H1 (cell line): Measurements from ENCODE around the gene TMED8. TPM values are rescaled to one million over a fixed set of nuclear protein-coding genes. Genes with fewer than 3 reads are reported as not detected.

Source experiments
- CTCF ChIA-PET: fragments of 300-600 bp; sonication (Branson Sonifier 250); formaldehyde crosslinking; loops from one replicate; lab custom pipeline; 2021; ENCODE audit not compliant: partially characterized antibody; lab: Charles Lee
- POLR2A ChIA-PET: fragments of 300-600 bp; sonication (Branson Sonifier 250); formaldehyde crosslinking; loops from one replicate; lab custom pipeline; 2021; ENCODE audit warnings: inconsistent platforms; ENCODE audit not compliant: partially characterized antibody; lab: Charles Lee
- DNase-seq, 2 experiments: peaks; one replicate each; pipeline versions ENCODE4 v3.0.0 to v3.0.0-alpha.2; 2010 to 2022; ENCODE audit warnings: low spot score in 2 of 2, low read depth in 1 of 2, mixed read lengths in 1 of 2
- FAIRE-seq: peaks from 2 replicates; lab custom pipeline; 2011; peaks lifted over from hg19 to GRCh38; lab: Jason Lieb, UNC
- H2AFZ ChIP-seq: 2 replicates; pipeline ENCODE4 v1.8.1; 2012; ENCODE audit warnings: low read length, inconsistent platforms
- H2AK5ac ChIP-seq: 2 replicates; pipeline ENCODE4 v1.6.1; 2013; ENCODE audit warnings: low read depth, low read length
- H2BK120ac ChIP-seq: replicated peaks from 2 replicates; pipeline ENCODE3; 2013; ENCODE audit warnings: low read depth, low read length, inconsistent platforms
- H2BK12ac ChIP-seq: 2 replicates; pipeline ENCODE4 v1.6.1; 2013; ENCODE audit warnings: low read depth, low read length
- H2BK15ac ChIP-seq: 2 replicates; pipeline ENCODE4 v1.6.1; 2013; ENCODE audit warnings: low read length
- H2BK20ac ChIP-seq: 2 replicates; pipeline ENCODE4 v1.6.1; 2013; ENCODE audit warnings: low read length
- H2BK5ac ChIP-seq: 2 replicates; pipeline ENCODE4 v1.6.1; 2013; ENCODE audit warnings: low read depth, low read length
- H3K14ac ChIP-seq: 2 replicates; pipeline ENCODE4 v1.6.1; 2013; ENCODE audit warnings: inconsistent platforms; ENCODE audit not compliant: insufficient read length
- H3K18ac ChIP-seq: 2 replicates; pipeline ENCODE4 v1.6.1; 2013; ENCODE audit warnings: low read length; ENCODE audit errors: extremely low read depth
- H3K23ac ChIP-seq: 2 replicates; pipeline ENCODE4 v1.6.1; 2013; ENCODE audit warnings: inconsistent platforms; ENCODE audit not compliant: insufficient read length
- H3K23me2 ChIP-seq: 2 replicates; pipeline ENCODE4 v1.6.1; 2013; ENCODE audit warnings: low read depth, low read length
- H3K27ac ChIP-seq: 2 replicates; pipeline ENCODE4 v1.6.1; 2011; ENCODE audit warnings: low read depth, low read length, inconsistent platforms
- H3K27me3 ChIP-seq, 4 experiments: replicated peaks in 1 of 4; 1 replicate in 1 of 4; 2 replicates in 3 of 4; pipeline versions ENCODE4 v1.6.1 to v1.8.1; 2011 to 2013; ENCODE audit warnings: low read length in 3 of 4, mild to moderate bottlenecking in 3 of 4, inconsistent platforms in 2 of 4, mixed read lengths in 2 of 4, moderate library complexity in 1 of 4; ENCODE audit not compliant: control insufficient read depth in 3 of 4, insufficient read depth in 3 of 4; ENCODE audit errors: extremely low read depth in 1 of 4
- H3K36me3 ChIP-seq, 4 experiments: 2 replicates each; pipeline versions ENCODE4 v1.6.1 to v1.8.1; 2011 to 2013; ENCODE audit warnings: mild to moderate bottlenecking in 4 of 4, low read length in 3 of 4, moderate library complexity in 2 of 4, control low read depth in 1 of 4, inconsistent platforms in 1 of 4; ENCODE audit not compliant: insufficient read depth in 4 of 4, control insufficient read depth in 2 of 4
- H3K4ac ChIP-seq: replicated peaks from 2 replicates; pipeline ENCODE3; 2013; ENCODE audit warnings: low read length, low read depth, mixed read lengths, inconsistent platforms; ENCODE audit not compliant: insufficient read length
- H3K4me1 ChIP-seq, 4 experiments: replicated peaks in 1 of 4; 1 replicate in 1 of 4; 2 replicates in 3 of 4; pipeline versions ENCODE4 v1.6.1 to v1.8.1; 2011 to 2013; ENCODE audit warnings: low read length in 3 of 4, inconsistent platforms in 2 of 4, mixed read lengths in 1 of 4; ENCODE audit not compliant: insufficient read depth in 4 of 4, control insufficient read depth in 3 of 4
- H3K4me2 ChIP-seq, 2 experiments: 2 replicates each; pipeline versions ENCODE4 v1.6.1 to v1.8.1; 2011 to 2013; ENCODE audit warnings: low read depth in 2 of 2, low read length in 2 of 2, control low read depth in 1 of 2, inconsistent platforms in 1 of 2, mild to moderate bottlenecking in 1 of 2; ENCODE audit not compliant: insufficient read depth in 1 of 2
- H3K4me3 ChIP-seq, 4 experiments: fragments of 200-600, 300-600 bp in 1 of 4; sonication (generic), shearing (Covaris generic), sonication (Bioruptor Twin) in 1 of 4; 2 replicates each; pipeline versions ENCODE4 v1.5.1 to v1.8.1; 2011 to 2016; ENCODE audit warnings: low read length in 4 of 4, low read depth in 3 of 4, control low read depth in 2 of 4, inconsistent platforms in 2 of 4, mild to moderate bottlenecking in 2 of 4, mixed read lengths in 1 of 4, moderate library complexity in 1 of 4; ENCODE audit not compliant: insufficient read depth in 2 of 4; ENCODE audit errors: extremely low read depth in 1 of 4
- H3K56ac ChIP-seq: replicated peaks from 2 replicates; pipeline ENCODE3; 2013; ENCODE audit warnings: low read depth, mild to moderate bottlenecking, mixed read lengths, low read length, inconsistent platforms; ENCODE audit not compliant: insufficient read length
- H3K79me1 ChIP-seq: 2 replicates; pipeline ENCODE4 v1.6.1; 2013; ENCODE audit warnings: low read depth, low read length, control low read depth
- H3K79me2 ChIP-seq, 2 experiments: 2 replicates each; pipeline versions ENCODE4 v1.6.1 to v1.8.1; 2012 to 2013; ENCODE audit warnings: low read length in 2 of 2, mild to moderate bottlenecking in 2 of 2, inconsistent platforms in 1 of 2; ENCODE audit not compliant: insufficient read depth in 2 of 2, control insufficient read depth in 1 of 2
- H3K9ac ChIP-seq, 4 experiments: replicated peaks in 1 of 4; 1 replicate in 1 of 4; 2 replicates in 3 of 4; pipeline versions ENCODE4 v1.6.1 to v1.8.1; 2011 to 2013; ENCODE audit warnings: low read depth in 3 of 4, low read length in 3 of 4, control low read depth in 2 of 4, mild to moderate bottlenecking in 2 of 4, moderate library complexity in 2 of 4, inconsistent platforms in 1 of 4; ENCODE audit errors: extremely low read depth in 1 of 4
- H3K9me3 ChIP-seq, 2 experiments: 2 replicates each; pipeline versions ENCODE4 v1.6.1 to v1.8.1; 2012 to 2013; ENCODE audit warnings: mild to moderate bottlenecking in 2 of 2, moderate library complexity in 2 of 2, control low read depth in 1 of 2, inconsistent platforms in 1 of 2, low read depth in 1 of 2, low read length in 1 of 2, mixed read lengths in 1 of 2; ENCODE audit not compliant: insufficient read depth in 2 of 2
- H4K20me1 ChIP-seq, 2 experiments: replicated peaks in 1 of 2; 2 replicates each; pipeline versions ENCODE3 to v1.8.1; 2011 to 2013; ENCODE audit warnings: inconsistent platforms in 2 of 2, low read length in 2 of 2, mild to moderate bottlenecking in 1 of 2; ENCODE audit not compliant: insufficient read depth in 2 of 2, control insufficient read depth in 1 of 2
- H4K5ac ChIP-seq: 2 replicates; pipeline ENCODE4 v1.6.1; 2013; ENCODE audit warnings: low read length, low read depth, mixed read lengths, inconsistent platforms; ENCODE audit not compliant: insufficient read length
- H4K8ac ChIP-seq: 2 replicates; pipeline ENCODE4 v1.8.0; 2013; ENCODE audit warnings: mild to moderate bottlenecking, moderate library complexity, low read length, inconsistent platforms; ENCODE audit not compliant: insufficient read depth; ENCODE audit errors: extremely low read depth
- H4K91ac ChIP-seq: replicated peaks from 2 replicates; pipeline ENCODE3; 2013; ENCODE audit warnings: low read length, mixed read lengths, inconsistent platforms; ENCODE audit not compliant: insufficient read length
- CEBPB ChIP-seq: IDR thresholded peaks from 2 replicates; pipeline ENCODE4 v1.6.1; 2012; ENCODE audit warnings: low read depth, low read length
- CTBP2 ChIP-seq: IDR thresholded peaks from 2 replicates; pipeline ENCODE4 v1.7.0; 2011; ENCODE audit warnings: borderline replicate concordance, mild to moderate bottlenecking, moderate library complexity, mixed read lengths, low read length; ENCODE audit not compliant: insufficient read depth, insufficient read length
- EGR1 ChIP-seq: IDR thresholded peaks from 2 replicates; pipeline ENCODE4 v1.6.1; 2011; ENCODE audit warnings: low read depth, low read length, borderline replicate concordance
- FOSL1 ChIP-seq: IDR thresholded peaks from 2 replicates; pipeline ENCODE4 v1.6.1; 2011; ENCODE audit warnings: mild to moderate bottlenecking, low read depth, low read length, moderate library complexity; ENCODE audit not compliant: insufficient read depth
- JUND ChIP-seq: IDR thresholded peaks from 2 replicates; pipeline ENCODE4 v1.6.1; 2011; ENCODE audit warnings: mild to moderate bottlenecking, improper control_type of control experiment, low read length
- KDM4A ChIP-seq: IDR thresholded peaks from one replicate; pipeline ENCODE4 v1.7.1; 2012; ENCODE audit warnings: low read depth, mild to moderate bottlenecking, moderate library complexity, low read length, inconsistent platforms; ENCODE audit not compliant: severe bottlenecking
- NANOG ChIP-seq: IDR thresholded peaks from 2 replicates; pipeline ENCODE4 v1.6.1; 2011; ENCODE audit warnings: low read length, low read depth, mild to moderate bottlenecking, inconsistent platforms; ENCODE audit not compliant: insufficient read depth, poor library complexity, severe bottlenecking
- RBBP5 ChIP-seq: IDR thresholded peaks from 2 replicates; pipeline ENCODE4 v1.7.1; 2012; ENCODE audit warnings: low read depth, mild to moderate bottlenecking, inconsistent platforms, low read length, moderate library complexity, borderline replicate concordance
- SAP30 ChIP-seq: fragments of 300-600 bp; sonication (generic); IDR thresholded peaks from 2 replicates; pipeline ENCODE4 v1.7.1; 2012; ENCODE audit warnings: low read length, moderate library complexity, mild to moderate bottlenecking, inconsistent platforms; ENCODE audit not compliant: insufficient read depth, insufficient replicate concordance
- SP1 ChIP-seq: IDR thresholded peaks from 2 replicates; pipeline ENCODE4 v1.6.1; 2011; ENCODE audit warnings: low read depth, low read length
- TAF1 ChIP-seq: IDR thresholded peaks from 2 replicates; pipeline ENCODE4 v1.6.1; 2011; ENCODE audit warnings: mild to moderate bottlenecking, low read depth, low read length
- TBP ChIP-seq: IDR thresholded peaks from 2 replicates; pipeline ENCODE4 v1.6.1; 2011; ENCODE audit warnings: low read depth, low read length, improper control_type of control experiment
- TCF12 ChIP-seq: IDR thresholded peaks from 2 replicates; pipeline ENCODE4 v1.6.1; 2011; ENCODE audit warnings: low read depth, mild to moderate bottlenecking, low read length
- WGBS, 2 experiments: shearing (Covaris generic) in 1 of 2; methylation state at CpG; one replicate each; pipeline versions ENCODE4 v1.1.6 to v1.1.7; 2013 to 2015; ENCODE audit warnings: low lambda C conversion rate in 2 of 2, mixed read lengths in 2 of 2, inconsistent platforms in 1 of 2, low coverage in 1 of 2, missing lambda C conversion rate in 1 of 2; ENCODE audit not compliant: insufficient replicate concordance in 2 of 2, insufficient coverage in 1 of 2, insufficient read length in 1 of 2; ENCODE audit errors: extremely low coverage in 1 of 2, missing lambda C conversion rate in 1 of 2; 5-methylcytosine and 5-hydroxymethylcytosine counted together
- polyA plus RNA-seq, 7 experiments: library from polyadenylated mRNA; depleted of rRNA in 3 of 7; stranded (reverse) in 5 of 7; unstranded in 2 of 7; fragments of >200 nt in 5 of 7; fragments of 200-250 nt in 2 of 7; gene quantifications; 1 replicate in 5 of 7; 2 replicates in 1 of 7; 4 replicates in 1 of 7; pipeline versions ENCODE4 v1.2.1 to v1.2.3, GENCODE V29; 2011 to 2013; ENCODE audit warnings: missing spikeins in 2 of 7, mixed read lengths in 2 of 7
- total RNA-seq: library from RNA; stranded (reverse); fragmentation: NEBNext Ultra II Directional; extraction: Animal tissue kit (Norgen Biotek cat#: 25700); gene quantifications from 2 replicates; pipeline ENCODE4 v1.2.1, GENCODE V29; 2021
- TF ChIP-seq, protein P1 (sequence below): IDR thresholded peaks from 2 replicates; pipeline ENCODE4 v1.6.1; 2012; ENCODE audit warnings: inconsistent platforms

Gene TMED8
- total and polyA plus RNA-seq, 2 of the 8 experiments (the other 6 are each of a cell fraction or from before 2014, with no cell fraction given), result 5.5 to 13.4 TPM

- no peak overlapping the region for H2AFZ ChIP-seq
- peaks cover 0 to 9% (median 3%) of the 10 kb centered on the region in 4 experiments; a peak in 3 of 8 replicates for H3K36me3 ChIP-seq
- no peak overlapping the region for H2AK5ac ChIP-seq
- 56% methylated on average over 10 of the region's 10 CpGs; no CpG with 5 or more reads in 1 of the 2 experiments for WGBS, 2 experiments
- H3K56ac ChIP-seq, result no peak overlapping the region
- no peak overlapping the region for H3K18ac ChIP-seq
- H3K4me3 ChIP-seq, result no peak overlapping the region
- H3K79me1 ChIP-seq, result no peaks in the 10 kb centered on the region; the same call in 1 of the 2 replicates
- no peak overlapping the region for H3K14ac ChIP-seq
- no peak overlapping the region for H3K4me2 ChIP-seq
- H3K79me2 ChIP-seq, result no peaks in the 10 kb centered on the region
- H3K9ac ChIP-seq, result no peak overlapping the region
- H4K91ac ChIP-seq, result no peak overlapping the region
- H3K23me2 ChIP-seq, result no peaks in the 10 kb centered on the region
- peak; percentile 83 to 90 for DNase-seq
- no peak overlapping the region for H3K27ac ChIP-seq
- no peak overlapping the region for H2BK12ac ChIP-seq
- peaks cover 0 to 5% (median 0%) of the 10 kb centered on the region in 4 experiments; a peak in 1 of 7 replicates for H3K4me1 ChIP-seq
- POLR2A ChIA-PET, result interaction anchor here (0.6 kb wide), 1 partner anchor 20 kb away, joined by 3 read pairs; the partner anchor contains the start of genes GSTZ1 and POMT2
- H2BK120ac ChIP-seq, result no peak overlapping the region
- CTCF ChIA-PET, result interaction anchor here (0.6 to 22.3 kb wide), 37 partner anchors 8 to 604 kb away, joined by 3 to 353 read pairs (median 4); partner anchors contain the start of genes SAMD15 and TMED8
- H2BK20ac ChIP-seq, result no peak overlapping the region
- no peaks in the 10 kb centered on the region for H3K27me3 ChIP-seq
- H4K20me1 ChIP-seq, result peaks cover 0 to 3% of the 10 kb centered on the region in 2 experiments
- no peak overlapping the region for H2BK15ac ChIP-seq
- peak; percentile 97 for FAIRE-seq
- H3K9me3 ChIP-seq, result no peaks in the 10 kb centered on the region
- H2BK5ac ChIP-seq, result no peak overlapping the region
- H3K4ac ChIP-seq, result no peak overlapping the region
- no peak overlapping the region for H4K5ac ChIP-seq
- H3K23ac ChIP-seq, result no peak overlapping the region
- H4K8ac ChIP-seq, result no peak overlapping the region
- TF ChIP-seq, protein P1, sequence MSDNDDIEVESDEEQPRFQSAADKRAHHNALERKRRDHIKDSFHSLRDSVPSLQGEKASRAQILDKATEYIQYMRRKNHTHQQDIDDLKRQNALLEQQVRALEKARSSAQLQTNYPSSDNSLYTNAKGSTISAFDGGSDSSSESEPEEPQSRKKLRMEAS, result no peak
- TF ChIP-seq KDM4A (no peak), TBP (no peak), SAP30 (no peak), NANOG (no peak), EGR1 (no peak), TCF12 (no peak), CTBP2 (no peak), JUND (no peak), SP1 (no peak), TAF1 (no peak), CEBPB (no peak), FOSL1 (no peak), RBBP5 (no peak)
These were observed 75.8 kb downstream of the TMED8 start for GRCh38 chr14:77301103-77301502.
